PFSK-1 (cell line): ENCODE data around the gene ODF2.

ENCODE experiments used
- FOXP2 ChIP-seq: optimal IDR thresholded peaks from 2 replicates; pipeline ENCODE3; 2011; ENCODE audit warnings: borderline replicate concordance, control low read depth, inconsistent platforms; ENCODE audit not compliant: insufficient read depth; ENCODE audit errors: extremely low read length, extremely low read depth
- POLR2AphosphoS5 ChIP-seq: IDR thresholded peaks from 2 replicates; pipeline ENCODE4 v1.6.1; 2012; ENCODE audit warnings: low read depth, mild to moderate bottlenecking, control low read depth, low read length, moderate library complexity
- REST ChIP-seq, 2 experiments: IDR thresholded peaks; 2 replicates each; pipeline versions ENCODE4 v1.6.1 to v1.8.0; 2011 to 2012; ENCODE audit warnings: low read depth in 2 of 2, low read length in 2 of 2, control low read depth in 1 of 2, inconsistent platforms in 1 of 2, mild to moderate bottlenecking in 1 of 2, moderate library complexity in 1 of 2; ENCODE audit not compliant: insufficient read depth in 1 of 2
- SIN3A ChIP-seq: IDR thresholded peaks from 2 replicates; pipeline ENCODE4 v1.6.1; 2012; ENCODE audit warnings: mild to moderate bottlenecking, low read length, moderate library complexity, borderline replicate concordance; ENCODE audit not compliant: insufficient read depth
- TAF1 ChIP-seq: IDR thresholded peaks from 2 replicates; pipeline ENCODE4 v1.6.1; 2012; ENCODE audit warnings: low read length, control low read depth, borderline replicate concordance; ENCODE audit not compliant: insufficient read depth

GRCh38 chr9:128416432-128417019 is 39.3 kb upstream of the ODF2 start:
- TF ChIP-seq SIN3A (no peak), REST (IDR thresholded peaks at IDR 0.05; ENCODE audit: insufficient read depth in 1 of 2, low read depth in 2 of 2, low read length in 2 of 2) (no peak), TAF1 (no peak), POLR2AphosphoS5 (no peak), FOXP2 (no peak)
